ENCODE measurements around the gene ERCC1.

The ERCC1 gene

DNA sequence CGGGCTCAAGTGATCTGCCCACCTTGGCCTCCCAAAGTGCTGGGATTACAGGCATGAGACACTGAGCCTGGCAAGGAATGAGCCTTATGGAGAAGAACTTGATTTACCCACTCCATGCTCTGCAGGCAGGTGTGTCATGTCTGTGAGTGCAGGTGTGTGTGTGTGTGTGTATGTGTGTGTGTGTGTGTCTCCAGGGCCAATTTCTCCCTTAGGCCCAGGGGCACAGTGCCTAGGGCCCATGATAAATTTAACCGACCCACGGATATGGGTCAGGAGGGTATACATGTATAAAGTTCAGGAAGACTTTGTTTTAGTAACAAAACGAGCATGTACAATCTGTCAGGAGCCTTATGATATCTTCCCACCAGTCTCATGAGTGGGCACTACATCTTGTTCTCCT, 39.5 kb upstream of the ERCC1 start:
- no peak for TF ChIP-seq TCF12 (IDR thresholded peaks at IDR 0.05; ENCODE audit: low read depth)
- TF ChIP-seq EGR1 (IDR thresholded peaks at IDR 0.05), result no peak
- no peak for TF ChIP-seq TEAD4 (IDR thresholded peaks at IDR 0.05)
- no peak for TF ChIP-seq CEBPB (IDR thresholded peaks at IDR 0.05)
- no peak for TF ChIP-seq CREB1 (IDR thresholded peaks at IDR 0.05; ENCODE audit: low read depth)
- TF ChIP-seq FOXM1 (IDR thresholded peaks at IDR 0.05; ENCODE audit: borderline replicate concordance, low read depth), result no peak
- no peak for TF ChIP-seq ZBTB7A (IDR thresholded peaks at IDR 0.05; ENCODE audit: low read depth)

DNA sequence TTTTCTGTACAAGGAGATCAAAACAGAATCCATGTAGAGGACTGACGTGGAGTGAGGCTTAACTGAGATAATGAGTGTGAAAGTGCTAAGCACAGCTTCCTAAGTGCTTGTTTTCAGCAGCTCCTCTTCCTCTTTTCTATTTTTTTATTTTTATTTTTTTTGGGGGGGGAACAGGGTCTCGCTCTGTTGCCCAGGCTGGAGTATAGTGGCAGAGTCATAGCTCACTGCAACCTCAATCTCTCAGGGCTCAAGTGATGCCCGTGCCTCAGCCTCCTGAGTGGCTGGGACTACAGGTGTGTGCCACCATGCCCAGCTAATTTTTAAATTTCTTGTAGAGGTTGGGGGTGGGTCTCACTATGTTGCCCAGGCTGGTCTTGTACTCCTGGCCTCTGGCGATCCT, 38.5 kb upstream of the ERCC1 start:
- TF ChIP-seq NFIC (IDR thresholded peaks at IDR 0.05) (no peak), CEBPB (IDR thresholded peaks at IDR 0.05) (no peak), EGR1 (IDR thresholded peaks at IDR 0.05) (no peak), YY1 (IDR thresholded peaks at IDR 0.05; ENCODE audit: low read depth) (no peak), TEAD4 (IDR thresholded peaks at IDR 0.05) (no peak), RAD21 (IDR thresholded peaks at IDR 0.05; ENCODE audit: low read depth) (no peak), CREB1 (IDR thresholded peaks at IDR 0.05; ENCODE audit: low read depth) (no peak), TAF1 (IDR thresholded peaks at IDR 0.05; ENCODE audit: low read depth) (no peak)
- TF ChIP-seq, protein P1, sequence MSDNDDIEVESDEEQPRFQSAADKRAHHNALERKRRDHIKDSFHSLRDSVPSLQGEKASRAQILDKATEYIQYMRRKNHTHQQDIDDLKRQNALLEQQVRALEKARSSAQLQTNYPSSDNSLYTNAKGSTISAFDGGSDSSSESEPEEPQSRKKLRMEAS (IDR thresholded peaks at IDR 0.05), result no peak
- TF ChIP-seq, protein P2, sequence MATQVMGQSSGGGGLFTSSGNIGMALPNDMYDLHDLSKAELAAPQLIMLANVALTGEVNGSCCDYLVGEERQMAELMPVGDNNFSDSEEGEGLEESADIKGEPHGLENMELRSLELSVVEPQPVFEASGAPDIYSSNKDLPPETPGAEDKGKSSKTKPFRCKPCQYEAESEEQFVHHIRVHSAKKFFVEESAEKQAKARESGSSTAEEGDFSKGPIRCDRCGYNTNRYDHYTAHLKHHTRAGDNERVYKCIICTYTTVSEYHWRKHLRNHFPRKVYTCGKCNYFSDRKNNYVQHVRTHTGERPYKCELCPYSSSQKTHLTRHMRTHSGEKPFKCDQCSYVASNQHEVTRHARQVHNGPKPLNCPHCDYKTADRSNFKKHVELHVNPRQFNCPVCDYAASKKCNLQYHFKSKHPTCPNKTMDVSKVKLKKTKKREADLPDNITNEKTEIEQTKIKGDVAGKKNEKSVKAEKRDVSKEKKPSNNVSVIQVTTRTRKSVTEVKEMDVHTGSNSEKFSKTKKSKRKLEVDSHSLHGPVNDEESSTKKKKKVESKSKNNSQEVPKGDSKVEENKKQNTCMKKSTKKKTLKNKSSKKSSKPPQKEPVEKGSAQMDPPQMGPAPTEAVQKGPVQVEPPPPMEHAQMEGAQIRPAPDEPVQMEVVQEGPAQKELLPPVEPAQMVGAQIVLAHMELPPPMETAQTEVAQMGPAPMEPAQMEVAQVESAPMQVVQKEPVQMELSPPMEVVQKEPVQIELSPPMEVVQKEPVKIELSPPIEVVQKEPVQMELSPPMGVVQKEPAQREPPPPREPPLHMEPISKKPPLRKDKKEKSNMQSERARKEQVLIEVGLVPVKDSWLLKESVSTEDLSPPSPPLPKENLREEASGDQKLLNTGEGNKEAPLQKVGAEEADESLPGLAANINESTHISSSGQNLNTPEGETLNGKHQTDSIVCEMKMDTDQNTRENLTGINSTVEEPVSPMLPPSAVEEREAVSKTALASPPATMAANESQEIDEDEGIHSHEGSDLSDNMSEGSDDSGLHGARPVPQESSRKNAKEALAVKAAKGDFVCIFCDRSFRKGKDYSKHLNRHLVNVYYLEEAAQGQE (IDR thresholded peaks at IDR 0.05; ENCODE audit: low read depth), result no peak

DNA sequence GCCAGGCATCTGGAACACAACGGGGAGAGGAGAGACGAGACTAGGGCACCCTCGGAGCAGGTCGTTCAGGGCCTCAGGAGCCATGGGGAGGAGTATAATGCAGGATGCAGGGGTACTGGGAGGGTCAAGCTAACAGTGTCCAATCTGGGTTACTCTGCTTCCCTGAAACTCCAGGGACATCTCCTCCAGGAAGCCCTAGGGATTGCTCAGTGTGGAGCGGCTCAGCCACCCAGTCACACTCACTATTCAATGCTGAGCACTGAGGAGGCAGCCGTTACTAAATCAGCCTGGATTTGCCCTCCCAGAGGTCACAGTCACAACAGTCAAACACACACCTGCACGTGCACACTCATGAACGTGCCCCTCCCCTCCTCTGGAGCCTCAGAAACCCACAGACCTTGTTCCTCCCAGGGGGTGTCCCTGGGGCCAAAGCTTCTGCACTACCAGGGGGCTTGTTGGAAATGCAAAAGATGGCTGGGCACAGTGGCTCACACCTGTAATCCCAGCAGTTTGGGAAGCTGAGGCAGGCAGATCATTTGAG, 37.2 kb upstream of the ERCC1 start:
- TF ChIP-seq FOXM1 (IDR thresholded peaks at IDR 0.05; ENCODE audit: borderline replicate concordance, low read depth), result no peak
- no peak for TF ChIP-seq CEBPB (IDR thresholded peaks at IDR 0.05)
- TF ChIP-seq YY1 (IDR thresholded peaks at IDR 0.05; ENCODE audit: low read depth), result no peak
- TF ChIP-seq, protein P3, sequence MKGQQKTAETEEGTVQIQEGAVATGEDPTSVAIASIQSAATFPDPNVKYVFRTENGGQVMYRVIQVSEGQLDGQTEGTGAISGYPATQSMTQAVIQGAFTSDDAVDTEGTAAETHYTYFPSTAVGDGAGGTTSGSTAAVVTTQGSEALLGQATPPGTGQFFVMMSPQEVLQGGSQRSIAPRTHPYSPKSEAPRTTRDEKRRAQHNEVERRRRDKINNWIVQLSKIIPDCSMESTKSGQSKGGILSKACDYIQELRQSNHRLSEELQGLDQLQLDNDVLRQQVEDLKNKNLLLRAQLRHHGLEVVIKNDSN (IDR thresholded peaks at IDR 0.05), result no peak
- TF ChIP-seq EP300 (IDR thresholded peaks at IDR 0.05; ENCODE audit: borderline replicate concordance), result no peak
- TF ChIP-seq, protein P2 (IDR thresholded peaks at IDR 0.05; ENCODE audit: low read depth), result no peak
- no peak for TF ChIP-seq NFIC (IDR thresholded peaks at IDR 0.05)
- no peak for TF ChIP-seq TEAD4 (IDR thresholded peaks at IDR 0.05)
- no peak for TF ChIP-seq TCF12 (IDR thresholded peaks at IDR 0.05; ENCODE audit: low read depth)
- no peak for TF ChIP-seq CREB1 (IDR thresholded peaks at IDR 0.05; ENCODE audit: low read depth)
- TF ChIP-seq, protein P1 (IDR thresholded peaks at IDR 0.05), result no peak
- no peak for TF ChIP-seq TAF1 (IDR thresholded peaks at IDR 0.05; ENCODE audit: low read depth)
- TF ChIP-seq RAD21 (IDR thresholded peaks at IDR 0.05; ENCODE audit: low read depth), result no peak
- TF ChIP-seq EGR1 (IDR thresholded peaks at IDR 0.05), result no peak
- TF ChIP-seq ZBTB7A (IDR thresholded peaks at IDR 0.05; ENCODE audit: low read depth), result no peak

DNA sequence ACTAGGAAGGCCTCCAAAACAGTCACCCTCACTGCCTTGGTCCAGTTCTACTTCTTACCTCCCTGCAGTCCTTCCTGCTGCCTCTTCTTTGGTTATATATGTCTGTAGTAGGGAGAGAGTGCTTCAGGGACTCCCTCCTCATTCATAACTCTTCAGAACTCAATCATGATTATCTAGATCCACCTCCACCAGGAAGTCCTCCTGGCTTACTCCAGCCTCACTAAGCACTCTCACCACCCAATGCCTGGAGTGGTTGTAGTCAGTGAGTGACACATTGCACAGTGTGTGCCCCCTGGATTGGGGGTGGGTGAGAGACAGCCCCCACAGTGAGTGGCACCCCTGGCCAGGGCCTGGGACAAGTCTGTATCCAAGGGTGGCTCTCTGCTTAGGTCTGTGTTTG, 34.1 kb upstream of the ERCC1 start:
- no peak for TF ChIP-seq EGR1 (IDR thresholded peaks at IDR 0.05)
- no peak for TF ChIP-seq YY1 (IDR thresholded peaks at IDR 0.05; ENCODE audit: low read depth)
- no peak for TF ChIP-seq CREB1 (IDR thresholded peaks at IDR 0.05; ENCODE audit: low read depth)
- TF ChIP-seq, protein P1 (IDR thresholded peaks at IDR 0.05), result no peak
- TF ChIP-seq CEBPB (IDR thresholded peaks at IDR 0.05), result no peak
- TF ChIP-seq ZBTB7A (IDR thresholded peaks at IDR 0.05; ENCODE audit: low read depth), result no peak
- no peak for TF ChIP-seq EP300 (IDR thresholded peaks at IDR 0.05; ENCODE audit: borderline replicate concordance)
- no peak for TF ChIP-seq FOXM1 (IDR thresholded peaks at IDR 0.05; ENCODE audit: borderline replicate concordance, low read depth)
- TF ChIP-seq TEAD4 (IDR thresholded peaks at IDR 0.05), result no peak
- TF ChIP-seq RAD21 (IDR thresholded peaks at IDR 0.05; ENCODE audit: low read depth), result no peak
- TF ChIP-seq, protein P3 (IDR thresholded peaks at IDR 0.05), result no peak

DNA sequence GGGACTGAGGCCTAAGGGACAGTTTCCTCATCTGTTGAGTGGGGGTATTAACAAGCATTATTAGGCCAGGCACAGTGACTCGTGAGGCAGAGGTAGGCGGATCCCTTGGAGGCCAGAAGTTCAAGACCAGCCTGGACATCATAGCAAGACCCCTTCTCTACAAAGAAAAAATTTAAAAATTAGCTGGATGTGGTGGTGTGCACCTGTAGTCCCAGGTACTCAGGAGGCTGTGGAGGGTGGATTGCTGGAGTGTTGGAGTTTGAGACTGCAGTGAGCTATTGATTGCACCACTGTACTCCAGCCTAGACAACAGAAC, 32.7 kb upstream of the ERCC1 start:
- TF ChIP-seq EP300 (IDR thresholded peaks at IDR 0.05; ENCODE audit: borderline replicate concordance), result no peak
- TF ChIP-seq CREB1 (IDR thresholded peaks at IDR 0.05; ENCODE audit: low read depth), result no peak
- no peak for TF ChIP-seq RAD21 (IDR thresholded peaks at IDR 0.05; ENCODE audit: low read depth)
- TF ChIP-seq, protein P3 (IDR thresholded peaks at IDR 0.05), result no peak
